Neural crest cell (in vitro differentiated cells): ENCODE measurements around the gene FZD2. TPM values are rescaled to one million over a fixed set of nuclear protein-coding genes. Genes with fewer than 3 reads are reported as not detected.

Experiments used
- DNase-seq: peaks from one replicate; pipeline ENCODE4 v3.0.0; 2021; ENCODE audit warnings: low read depth, mixed read lengths, low spot score
- H3K27ac Mint-ChIP-seq: one replicate; pipeline ENCODE4 v1.8.0; 2021; ENCODE audit warnings: mild to moderate bottlenecking, mixed read lengths; ENCODE audit not compliant: unreplicated experiment
- H3K27me3 Mint-ChIP-seq: 2 replicates; pipeline ENCODE4 v1.8.0; 2021; ENCODE audit warnings: low read depth, mild to moderate bottlenecking, mixed read lengths
- H3K36me3 Mint-ChIP-seq: 2 replicates; pipeline ENCODE4 v1.8.0; 2021; ENCODE audit warnings: low read depth, mild to moderate bottlenecking, mixed read lengths
- H3K4me1 Mint-ChIP-seq: 2 replicates; pipeline ENCODE4 v1.8.0; 2021; ENCODE audit warnings: mixed read lengths
- H3K4me3 Mint-ChIP-seq: one replicate; pipeline ENCODE4 v1.8.0; 2021; ENCODE audit warnings: mild to moderate bottlenecking, mixed read lengths
- H3K9me3 Mint-ChIP-seq: 2 replicates; pipeline ENCODE4 v1.8.0; 2021; ENCODE audit warnings: mixed read lengths
- CTCF ChIP-seq: fragments of 200-600 bp; sonication (generic); conservative IDR thresholded peaks from 2 replicates; pipeline ENCODE4 v1.5.0; 2021; ENCODE audit warnings: antibody characterized with exemption, mild to moderate bottlenecking
- total RNA-seq: library from RNA; stranded (reverse); gene quantifications from 2 replicates; pipeline ENCODE4 v1.2.1, GENCODE V29; 2021

FZD2 gene
- total RNA-seq, 1 donor from 2014 or later, result 96.2 TPM

- Mint-ChIP-seq H3K4me3 (no peak overlapping the region), H3K27me3 (no peaks in the 10 kb centered on the region), H3K9me3 (no peaks in the 10 kb centered on the region), H3K27ac (peak overlapping the region; percentile 62), H3K4me1 (peaks cover 18% of the 10 kb centered on the region), H3K36me3 (no peaks in the 10 kb centered on the region)
- no peak for DNase-seq
- TF ChIP-seq CTCF, result no peak
These were observed 50.8 kb downstream of the FZD2 start for GRCh38 chr17:44607836-44608690.

- no peak for TF ChIP-seq CTCF
- H3K27ac Mint-ChIP-seq, result peak overlapping the region; percentile 81
- no peaks in the 10 kb centered on the region for H3K27me3 Mint-ChIP-seq
- no peak for DNase-seq
- no peak overlapping the region for H3K4me3 Mint-ChIP-seq
- H3K4me1 Mint-ChIP-seq, result peaks cover 18% of the 10 kb centered on the region
- H3K9me3 Mint-ChIP-seq, result no peaks in the 10 kb centered on the region
- no peaks in the 10 kb centered on the region for H3K36me3 Mint-ChIP-seq
These were observed 51.6 kb downstream of the FZD2 start for GRCh38 chr17:44608727-44609435.

DNA sequence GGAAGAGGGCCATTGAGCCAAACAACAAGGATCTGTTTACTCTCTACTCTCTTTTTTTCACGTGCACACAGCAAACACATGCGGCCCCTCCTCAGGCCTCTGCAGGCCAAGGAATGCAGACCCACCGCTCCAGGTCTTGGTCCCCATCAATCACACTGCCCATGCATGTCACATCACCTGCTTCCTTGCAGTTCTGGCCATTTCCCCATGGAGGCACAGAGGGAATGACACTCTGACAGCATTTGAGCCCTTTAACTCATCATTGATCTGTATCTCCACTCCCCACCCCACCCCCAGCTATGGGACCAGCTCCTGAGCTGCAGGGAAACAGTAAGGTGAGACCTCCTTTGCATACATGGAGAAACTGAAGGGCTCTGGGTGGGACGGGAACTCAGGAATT is 53.0 kb downstream of the FZD2 start:
- no peaks in the 10 kb centered on the region for H3K9me3 Mint-ChIP-seq
- no peak overlapping the region for H3K4me3 Mint-ChIP-seq
- peaks cover 18% of the 10 kb centered on the region for H3K4me1 Mint-ChIP-seq
- no peak for DNase-seq
- TF ChIP-seq CTCF, result no peak
- no peak overlapping the region for H3K27ac Mint-ChIP-seq
- H3K36me3 Mint-ChIP-seq, result no peaks in the 10 kb centered on the region
- H3K27me3 Mint-ChIP-seq, result no peaks in the 10 kb centered on the region

Other genes with a start within 250 kb of the FZD2 start
- 8.7 and 12.9 TPM in 2 replicates for gene RUNDC3A, start 248.9 kb upstream of the FZD2 start, total RNA-seq
- 114 and 122 TPM in 2 replicates for gene SLC25A39, start 232.7 kb upstream of the FZD2 start, total RNA-seq
- 59.7 and 70.0 TPM in 2 replicates for gene GRN, start 212.2 kb upstream of the FZD2 start, total RNA-seq
- 50.6 and 51.9 TPM in 2 replicates for gene FAM171A2, start 193.6 kb upstream of the FZD2 start, total RNA-seq
- 7.3 and 8.1 TPM in 2 replicates for gene ITGA2B, start 167.8 kb upstream of the FZD2 start, total RNA-seq
- 47.0 and 52.9 TPM in 2 replicates for gene GPATCH8, start 54.1 kb upstream of the FZD2 start, total RNA-seq
- 0.70 and 1.3 TPM in 2 replicates for gene MEIOC, start 99.0 kb downstream of the FZD2 start, total RNA-seq
- gene CCDC43, start 132.3 kb downstream of the FZD2 start, total RNA-seq, result 29.0 and 32.8 TPM in 2 replicates
- 50.2 and 51.1 TPM in 2 replicates for gene DBF4B, start 151.2 kb downstream of the FZD2 start, total RNA-seq
- 5.2 and 6.0 TPM in 2 replicates for gene ADAM11, start 201.5 kb downstream of the FZD2 start, total RNA-seq